GM18909 (cell line): Measurements from ENCODE around the gene FBXW11.
"Not testable (repeated sequence)": the region's sequence is repeated elsewhere in the genome, so short reads cannot be mapped to it uniquely, and the experiment has no call there.

ENCODE experiments used
- ATAC-seq: cut with Tn5 transposase; IDR thresholded peaks from one replicate; pipeline ENCODE4 v1.9.1; 2021; ENCODE audit warnings: mild to moderate bottlenecking; ENCODE audit not compliant: unreplicated experiment, poor library complexity

Gene FBXW11

DNA sequence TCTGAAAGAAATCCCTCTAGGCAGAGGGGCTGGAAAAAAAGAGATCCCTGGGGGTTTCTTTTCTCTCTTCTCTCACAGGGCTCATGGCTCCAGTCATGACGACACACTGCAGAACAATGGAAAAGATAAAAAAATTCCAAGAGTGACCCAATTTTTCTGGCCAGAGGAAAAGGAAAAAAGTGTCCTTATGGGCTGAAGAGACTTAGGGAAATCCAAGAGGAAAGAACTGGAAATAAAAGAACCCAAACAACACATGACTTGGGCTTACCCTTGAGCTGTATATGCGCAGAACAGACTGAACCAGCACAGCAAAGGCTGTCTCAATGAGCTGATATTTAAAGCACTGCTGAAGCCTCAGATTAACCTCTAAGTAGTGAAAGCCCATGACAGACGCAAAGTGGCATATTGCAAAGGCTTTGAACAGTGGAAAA, 118.4 kb downstream of the FBXW11 start:
- no peak for ATAC-seq

DNA sequence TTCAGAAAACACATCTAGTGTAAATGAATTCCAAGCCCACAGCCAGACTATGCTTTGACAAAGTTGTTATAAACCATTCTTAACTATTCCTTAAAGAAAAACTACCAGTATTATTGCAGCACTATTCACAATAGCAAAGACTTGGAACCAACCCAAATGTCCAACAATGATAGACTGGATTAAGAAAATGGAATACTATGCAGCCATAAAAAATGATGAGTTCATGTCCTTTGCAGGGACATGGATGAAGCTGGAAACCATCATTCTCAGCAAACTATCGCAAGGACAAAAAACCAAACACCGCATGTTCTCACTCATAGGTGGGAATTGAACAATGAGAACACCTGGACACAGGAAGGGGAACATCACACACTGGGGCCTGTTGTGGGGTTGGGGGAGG, 120.4 kb downstream of the FBXW11 start:
- ATAC-seq: not testable (repeated sequence)

DNA sequence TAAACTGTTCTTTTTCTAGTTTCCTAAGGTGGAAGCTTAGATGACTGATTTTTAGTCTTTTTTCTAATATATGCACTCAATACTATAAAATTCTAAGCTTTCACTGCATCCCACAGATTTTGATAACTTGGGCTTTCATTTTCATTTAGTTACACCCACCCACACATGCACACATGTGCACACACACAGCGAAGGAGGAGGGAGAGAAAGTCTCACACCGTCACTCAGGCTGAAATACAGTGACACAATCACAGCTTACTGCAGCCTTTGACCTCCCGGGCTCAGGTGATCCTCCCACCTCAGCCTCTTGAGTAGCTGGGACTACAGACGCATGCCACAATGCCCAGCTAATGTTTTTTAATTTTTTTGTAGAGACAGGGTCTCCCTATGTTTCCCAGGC, 124.3 kb downstream of the FBXW11 start:
- no peak for ATAC-seq

DNA sequence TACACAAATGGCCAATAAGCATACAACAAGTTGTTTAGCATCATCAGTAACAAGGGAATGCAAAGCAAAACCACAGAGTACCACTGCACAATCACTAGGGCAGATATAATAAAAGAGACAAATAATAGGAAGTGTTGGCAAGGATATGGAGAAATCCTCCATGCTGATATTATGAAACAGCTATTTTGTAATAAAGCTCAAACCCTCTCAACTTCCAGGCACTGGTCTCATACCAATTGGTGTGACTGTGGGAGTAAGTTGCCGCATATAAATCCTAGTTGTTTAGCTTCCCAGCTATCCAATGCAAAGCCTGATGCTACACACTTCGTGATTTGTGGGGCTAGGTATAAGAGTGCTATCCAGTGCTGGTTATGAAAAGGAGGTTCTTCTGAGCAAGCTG, 132.2 kb downstream of the FBXW11 start:
- no peak for ATAC-seq

DNA sequence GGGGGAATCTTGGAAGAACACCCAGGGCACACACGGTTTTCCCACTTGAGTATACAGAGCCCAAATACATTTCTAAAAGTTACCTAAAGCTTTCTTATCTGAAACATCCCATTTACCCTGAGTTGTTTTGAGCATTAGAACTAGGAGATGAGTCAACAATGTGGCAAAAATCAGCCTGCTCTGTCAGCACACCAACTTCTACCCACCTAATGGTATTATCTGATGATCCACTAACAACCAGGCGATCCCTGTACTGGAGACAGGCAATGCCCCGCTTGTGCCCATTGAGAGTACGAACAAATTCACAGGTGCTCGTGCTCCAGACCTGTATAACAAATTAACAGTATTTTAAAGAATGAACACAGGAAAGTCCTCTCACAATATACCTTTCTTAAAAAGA, 133.8 kb downstream of the FBXW11 start:
- ATAC-seq: no peak

DNA sequence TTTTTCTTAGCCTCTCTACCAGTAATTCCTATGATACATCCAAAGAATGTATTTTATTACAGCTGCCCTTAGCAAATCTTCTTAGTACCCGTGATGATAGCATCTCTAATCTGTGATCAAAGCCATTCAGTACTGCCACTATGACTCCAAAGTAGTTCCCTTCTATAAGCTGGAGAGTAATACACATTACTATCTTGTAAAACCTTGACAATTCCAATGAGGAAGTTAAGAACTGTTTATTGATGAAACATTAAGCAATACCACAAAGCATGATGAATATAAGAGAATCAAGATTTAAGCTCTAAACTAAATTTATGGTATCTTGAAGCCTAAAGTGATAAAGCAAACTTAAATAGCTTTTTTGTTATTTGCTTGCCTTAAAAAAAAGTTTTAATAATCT, 134.7 kb downstream of the FBXW11 start:
- ATAC-seq: no peak

DNA sequence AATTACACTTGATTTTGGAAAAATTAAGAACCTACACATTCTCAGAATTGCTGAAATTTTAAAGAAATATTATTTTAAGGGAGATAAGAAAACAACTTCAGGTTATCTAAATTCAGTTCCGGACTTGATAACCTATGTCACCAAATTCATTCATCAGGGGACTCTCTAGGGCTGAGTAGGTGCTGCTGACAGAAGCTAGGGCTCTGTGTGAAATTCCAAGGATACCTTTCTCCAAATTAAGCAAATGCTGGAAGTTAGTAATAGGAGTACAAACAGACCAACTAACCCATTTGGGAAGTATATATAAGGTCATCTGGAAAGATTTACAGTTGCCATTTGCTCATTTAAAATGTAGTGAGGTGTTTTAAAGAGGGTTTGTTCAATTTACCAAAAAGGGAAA, 136.5 kb downstream of the FBXW11 start:
- no peak for ATAC-seq

DNA sequence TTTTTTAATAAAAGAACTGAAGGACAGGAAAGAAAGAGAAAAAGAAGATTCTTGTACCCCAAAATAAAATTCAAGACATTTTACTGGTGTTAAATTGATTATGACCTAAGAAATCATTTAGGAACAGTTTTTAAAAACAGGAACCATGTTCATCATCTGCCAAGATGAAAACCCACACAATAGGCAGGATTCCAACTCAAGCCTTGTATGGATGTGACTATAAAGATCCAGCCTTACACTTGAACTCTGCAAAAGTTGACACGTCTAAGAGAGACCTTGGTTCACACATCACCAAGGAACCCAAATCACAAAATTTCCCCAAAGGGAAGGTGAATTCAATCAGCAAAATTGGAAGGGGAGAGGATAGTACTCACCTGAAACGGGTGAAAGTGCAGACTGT, 138.2 kb downstream of the FBXW11 start:
- no peak for ATAC-seq

DNA sequence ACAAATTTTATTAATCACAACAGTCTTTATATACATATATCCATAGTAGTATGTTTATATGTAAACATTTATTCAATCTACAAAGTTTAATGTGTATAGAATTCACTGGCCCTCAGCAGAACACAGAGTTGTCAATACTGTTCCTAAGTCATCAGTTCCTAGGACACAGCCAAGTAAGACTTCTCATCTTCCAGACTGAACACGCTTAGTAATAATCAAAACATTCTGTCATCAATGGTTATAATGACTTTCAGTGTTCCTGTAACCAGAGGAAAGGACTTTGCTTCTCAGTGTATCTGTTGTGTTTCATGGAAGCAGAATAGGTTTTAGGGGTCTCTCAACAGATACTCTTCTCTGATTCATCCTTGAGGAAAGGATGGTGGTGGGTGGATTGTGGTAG, 138.7 kb downstream of the FBXW11 start:
- ATAC-seq: no peak

DNA sequence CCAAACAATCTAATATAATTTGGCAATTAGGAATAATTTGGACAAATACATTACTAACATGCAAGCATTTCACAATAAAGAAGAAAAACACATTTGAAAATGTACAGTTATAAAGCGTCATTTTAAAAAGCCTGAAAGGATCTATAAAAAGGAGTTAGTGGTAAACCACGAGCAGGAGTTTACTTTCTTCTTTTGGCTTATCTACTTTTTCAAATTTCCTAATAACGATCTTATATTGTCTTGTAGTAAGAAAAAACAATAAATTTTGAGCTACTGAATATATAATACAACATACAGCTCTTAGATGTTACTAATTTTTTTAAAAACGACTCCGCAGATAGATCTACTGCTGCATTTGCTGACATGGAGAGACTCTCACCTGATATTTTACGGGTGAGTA, 141.0 kb downstream of the FBXW11 start:
- ATAC-seq: no peak

DNA sequence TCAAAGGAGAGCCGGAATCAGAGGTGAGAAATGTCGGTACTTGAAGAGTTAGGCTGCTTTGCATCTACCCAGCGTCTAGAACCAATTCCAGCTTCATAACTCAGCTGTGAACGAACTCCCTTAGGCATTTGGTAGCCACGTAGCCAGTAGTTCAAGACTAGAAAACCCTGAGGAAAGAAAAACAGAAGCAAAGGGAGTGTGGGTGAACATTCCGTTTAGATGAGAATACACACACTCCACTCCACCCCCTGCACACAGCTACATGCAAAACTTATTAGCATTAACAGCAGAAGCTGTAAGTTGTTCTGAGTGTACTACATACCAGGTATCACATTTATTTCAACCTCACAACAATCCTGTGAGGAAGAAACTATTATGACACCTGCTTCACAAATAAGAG, 142.5 kb downstream of the FBXW11 start:
- ATAC-seq: no peak

DNA sequence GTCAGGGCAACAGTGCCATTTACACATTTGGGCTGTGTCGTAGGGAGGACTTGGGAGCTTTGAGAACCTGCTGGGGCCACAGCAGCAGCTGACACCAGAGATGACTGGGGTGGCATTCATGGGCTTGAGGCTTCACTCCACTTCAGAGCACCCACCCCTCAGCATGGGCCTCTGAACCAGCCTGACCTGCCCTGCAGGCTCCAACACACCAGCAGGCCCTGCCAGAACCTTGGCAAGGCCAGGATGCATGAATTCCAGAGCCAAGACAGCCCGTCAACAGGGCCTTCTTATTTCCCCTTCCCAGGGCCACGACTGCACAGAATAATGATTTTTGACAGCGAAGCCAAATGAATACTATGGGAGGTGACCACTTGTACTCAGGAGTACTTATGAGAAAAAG, 143.8 kb downstream of the FBXW11 start:
- ATAC-seq: no peak

DNA sequence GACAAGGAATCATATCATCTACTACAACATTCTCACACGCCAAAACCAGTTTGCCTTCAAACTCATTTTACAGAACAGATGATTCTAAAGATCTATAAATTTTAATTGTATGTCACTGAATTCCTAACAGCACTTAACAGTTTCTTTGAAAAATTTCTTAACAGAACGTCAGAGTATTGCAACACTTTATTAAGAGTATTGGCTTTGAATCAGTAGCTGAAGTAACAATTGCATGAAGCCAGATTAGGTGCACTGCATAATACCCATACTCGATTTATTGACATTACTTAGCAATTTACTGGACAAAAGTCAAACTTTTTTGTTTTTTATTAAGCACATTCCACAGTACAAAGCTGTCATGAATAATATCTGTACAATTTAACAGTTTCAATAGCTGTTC, 145.1 kb downstream of the FBXW11 start:
- ATAC-seq: no peak

DNA sequence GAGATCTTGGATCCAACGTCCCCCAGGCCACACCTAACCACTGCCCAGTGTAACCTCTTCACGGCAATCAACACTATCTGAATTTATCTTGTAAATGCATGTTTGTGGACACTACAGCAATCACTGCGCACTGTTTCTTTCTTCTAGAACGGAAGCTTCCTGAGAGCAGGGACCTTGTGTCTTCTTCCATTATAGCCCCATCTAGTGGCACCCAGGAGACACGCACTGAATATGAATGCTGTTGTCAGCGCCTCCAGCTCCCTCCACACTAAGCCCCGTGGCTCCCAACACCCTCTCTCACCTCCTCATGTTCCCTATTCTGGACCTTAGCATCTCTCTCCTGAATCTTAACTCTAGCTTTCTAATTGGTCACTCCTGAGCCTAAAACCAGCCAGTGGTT, 148.1 kb downstream of the FBXW11 start:
- no peak for ATAC-seq

DNA sequence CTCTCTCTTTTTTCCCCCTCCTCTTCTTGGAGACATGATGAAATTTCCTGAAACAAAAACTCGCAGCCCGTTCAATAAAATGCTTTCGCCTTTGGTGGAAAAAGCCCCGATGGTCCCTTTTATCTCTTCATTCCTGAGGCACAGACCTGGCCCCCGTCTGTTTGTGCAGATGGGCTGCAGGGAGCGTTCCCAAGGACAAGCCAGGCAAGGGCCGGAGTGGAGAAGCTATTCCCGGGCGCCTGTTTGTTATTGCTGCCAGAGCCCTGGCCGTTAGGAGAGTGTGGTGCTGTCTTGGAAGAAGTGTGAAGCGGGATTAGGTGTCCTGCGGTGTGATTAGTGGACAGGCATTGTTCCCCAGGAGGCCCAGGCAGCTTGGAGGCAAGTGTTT, 149.0 kb downstream of the FBXW11 start:
- ATAC-seq: no peak

DNA sequence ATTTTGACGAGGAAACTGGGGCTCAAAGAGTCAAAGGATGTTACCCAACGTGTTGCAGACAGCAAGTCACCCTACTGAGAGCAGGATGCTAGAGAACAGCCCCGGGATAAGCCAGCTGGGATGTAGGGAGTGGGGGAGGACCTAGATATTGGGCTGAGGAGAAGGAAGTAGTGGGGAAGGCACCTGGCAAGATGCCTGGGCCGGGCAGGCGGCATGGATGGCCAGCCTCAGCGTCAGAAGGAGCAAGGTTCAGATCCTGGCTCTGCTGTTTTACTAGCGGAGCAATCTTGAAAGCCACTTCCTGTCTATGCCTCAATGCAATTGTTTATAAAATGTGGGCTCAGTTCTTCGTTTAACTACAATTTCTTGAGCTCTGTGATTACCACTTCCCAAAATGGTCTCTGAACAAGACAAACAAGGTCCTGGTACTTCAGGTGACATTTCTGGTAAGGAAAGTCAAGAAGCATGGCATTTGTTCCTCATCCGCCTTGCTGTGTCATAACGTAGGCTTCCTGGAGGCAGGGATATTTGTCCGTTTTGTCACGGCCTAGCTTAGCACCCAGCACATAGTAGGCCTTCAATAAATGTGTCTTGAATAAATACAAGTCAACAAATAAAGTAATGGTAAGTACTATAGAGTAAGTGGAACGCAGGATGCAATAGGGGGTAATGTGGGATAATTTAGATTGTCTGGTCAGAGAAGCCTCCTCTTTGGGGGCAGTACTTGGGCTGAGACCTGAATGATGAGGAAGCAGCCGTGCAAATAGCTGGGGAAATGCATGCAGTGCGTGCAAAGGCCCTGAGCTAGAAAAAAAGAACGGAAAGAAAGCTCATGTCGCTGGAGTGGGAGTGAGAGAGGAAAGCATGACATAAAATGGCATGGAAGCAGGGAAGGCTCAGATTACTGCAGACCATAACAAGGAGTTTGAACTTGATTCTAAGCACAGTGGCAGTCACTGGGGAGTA, 150.4 kb downstream of the FBXW11 start:
- ATAC-seq: no peak

DNA sequence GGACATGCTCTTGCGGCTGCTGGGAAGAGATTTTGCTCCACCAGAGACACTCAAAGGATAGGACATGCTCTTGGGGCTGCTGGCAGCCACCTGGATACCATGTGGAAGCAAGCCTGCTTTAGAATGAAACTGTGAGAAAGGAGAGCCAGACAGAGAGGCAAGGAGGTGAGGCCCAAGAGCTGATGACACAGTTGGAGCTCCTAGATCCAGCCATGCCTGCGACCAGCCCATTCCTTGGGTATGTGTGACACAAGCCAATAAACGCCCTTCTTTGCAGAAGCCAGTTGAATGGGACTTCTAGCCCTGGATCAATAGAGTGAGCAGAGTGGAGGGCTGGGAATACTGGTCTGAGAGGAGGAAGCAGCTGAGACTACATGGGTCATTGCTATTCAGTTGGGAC, 151.2 kb downstream of the FBXW11 start:
- no peak for ATAC-seq

DNA sequence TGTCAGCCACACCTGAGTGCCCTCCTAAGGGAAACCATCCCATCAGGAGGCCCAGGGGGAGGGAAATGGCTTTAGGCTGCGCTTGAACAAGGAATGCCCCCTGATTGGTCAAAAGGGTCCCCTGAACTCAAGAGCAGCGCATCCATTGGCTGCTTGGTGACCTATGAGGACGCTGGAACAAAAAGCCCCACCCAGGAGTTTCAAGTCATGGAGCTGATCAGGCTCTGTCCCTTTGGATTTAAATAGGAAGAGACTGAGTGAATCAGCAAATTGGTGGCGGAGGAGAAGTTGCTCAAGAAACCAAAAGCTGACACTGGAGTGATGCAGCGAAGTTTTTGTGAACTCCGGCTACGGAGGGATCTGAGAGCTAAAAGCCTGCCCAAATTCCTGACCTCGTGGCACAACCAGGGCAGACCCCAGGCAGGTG, 154.2 kb downstream of the FBXW11 start:
- ATAC-seq: no peak

DNA sequence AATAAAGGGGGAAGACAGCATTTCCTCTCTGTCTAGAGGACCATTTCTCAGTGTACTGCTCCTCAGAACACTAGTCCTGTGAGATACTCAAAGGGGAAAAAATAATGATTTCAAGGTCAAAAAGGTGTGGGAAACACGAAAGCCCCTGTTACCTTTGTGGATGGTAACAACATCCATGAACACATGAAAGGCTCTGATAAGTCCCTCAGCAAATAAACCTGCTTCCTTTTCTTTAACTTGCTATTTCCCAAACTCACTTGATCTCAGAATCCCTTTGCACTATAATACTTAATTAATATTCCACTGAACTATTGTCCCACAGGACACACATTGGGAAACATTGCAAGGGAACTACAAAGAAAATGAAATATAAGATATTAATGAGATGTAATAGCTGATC, 155.2 kb downstream of the FBXW11 start:
- no peak for ATAC-seq

DNA sequence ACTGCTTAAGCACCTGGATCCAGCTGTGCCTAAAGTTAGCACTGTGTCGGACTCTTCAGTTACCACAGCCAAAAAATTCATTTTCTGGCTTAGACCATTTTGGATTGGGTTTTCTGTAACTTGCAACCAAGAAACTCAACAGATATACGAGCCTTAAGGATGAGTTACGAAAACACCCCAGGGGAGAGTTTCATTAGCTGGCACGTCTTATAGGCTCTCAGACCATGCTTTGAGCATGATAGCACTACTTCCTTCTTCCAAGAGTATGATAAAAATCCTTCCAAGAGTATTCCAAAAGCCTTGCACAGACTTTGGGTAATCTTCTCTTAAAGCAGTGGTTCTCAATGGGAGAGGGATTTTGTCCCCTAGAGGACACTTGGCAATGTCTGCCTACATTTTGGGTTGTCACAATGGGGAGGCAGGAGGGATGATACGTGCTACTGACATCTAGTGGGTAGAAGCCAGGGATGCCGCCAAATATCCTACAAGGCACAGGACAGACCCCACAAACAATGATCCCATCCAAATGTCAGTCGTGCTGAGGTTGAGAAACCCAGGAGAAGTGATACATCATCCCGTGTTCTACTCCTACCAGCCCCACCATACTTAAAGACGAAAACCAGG, 156.0 kb downstream of the FBXW11 start:
- no peak for ATAC-seq

DNA sequence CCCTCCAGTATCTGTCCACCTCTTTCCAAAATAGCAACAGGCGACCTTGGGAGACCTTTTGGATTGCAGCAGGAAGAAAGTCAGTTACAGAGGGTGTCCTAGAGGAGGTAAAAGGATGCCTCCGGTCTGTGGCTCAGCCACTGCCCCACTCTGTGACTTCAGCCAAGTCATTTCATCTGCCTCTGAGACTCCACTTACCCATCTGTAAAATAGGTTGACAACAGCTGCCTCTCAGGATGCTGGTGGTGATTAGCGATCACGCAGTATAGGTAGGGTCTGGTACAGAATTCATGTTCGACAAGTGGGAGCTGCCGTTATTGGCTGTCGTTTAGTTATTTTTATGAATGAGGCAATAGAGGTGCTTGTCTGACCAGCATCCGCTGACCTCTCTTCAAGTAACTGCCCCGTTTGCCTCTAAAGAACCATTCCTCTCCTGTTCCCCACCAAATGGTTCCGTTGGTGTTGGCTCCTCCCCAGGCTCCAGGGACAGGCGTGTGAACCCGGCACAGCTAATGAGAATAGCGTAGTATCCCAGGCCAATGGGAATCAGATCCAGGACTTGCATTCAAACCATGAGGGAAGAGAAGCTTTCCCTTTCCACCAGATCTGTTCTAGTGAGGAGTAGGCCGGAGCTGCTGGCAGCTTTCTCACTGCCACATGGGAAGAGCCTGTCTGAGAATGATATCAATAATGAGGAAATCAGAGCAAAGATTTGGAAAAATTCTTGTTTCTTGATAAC, 156.7 kb downstream of the FBXW11 start:
- no peak for ATAC-seq
